ENCODE results near the gene POLD2.

The POLD2 gene

DNA sequence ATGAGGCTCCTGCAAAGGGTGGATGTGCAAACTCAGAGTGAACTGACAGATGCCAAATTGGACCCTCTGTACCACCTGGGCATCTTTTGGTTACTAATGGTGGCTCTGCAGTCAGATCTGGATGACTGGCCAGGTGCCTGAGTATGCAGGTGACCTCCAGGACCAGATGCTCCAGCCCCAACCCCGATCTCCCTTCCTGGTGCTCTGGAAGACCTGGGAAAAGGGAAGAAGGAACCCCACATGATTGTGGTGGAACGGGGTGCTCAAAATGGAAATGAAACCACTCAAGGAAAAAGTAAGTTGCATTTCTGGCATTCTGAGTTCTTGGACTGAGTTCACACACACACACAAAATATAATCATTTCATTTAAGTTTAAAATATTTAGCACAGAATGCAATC, 29.0 kb downstream of the POLD2 start:
- no peak overlapping the region for H3K27ac ChIP-seq
- TF ChIP-seq ZFX (IDR thresholded peaks at IDR 0.05), result no peak
- TF ChIP-seq CTCF (conservative IDR thresholded peaks at IDR 0.05), result no peak

GRCh38 chr7:44093102-44093641, 30.2 kb downstream of the POLD2 start:
- TF ChIP-seq CTCF (conservative IDR thresholded peaks at IDR 0.05), result no peak
- TF ChIP-seq ZFX (IDR thresholded peaks at IDR 0.05), result no peak
- no peak overlapping the region for H3K27ac ChIP-seq

DNA sequence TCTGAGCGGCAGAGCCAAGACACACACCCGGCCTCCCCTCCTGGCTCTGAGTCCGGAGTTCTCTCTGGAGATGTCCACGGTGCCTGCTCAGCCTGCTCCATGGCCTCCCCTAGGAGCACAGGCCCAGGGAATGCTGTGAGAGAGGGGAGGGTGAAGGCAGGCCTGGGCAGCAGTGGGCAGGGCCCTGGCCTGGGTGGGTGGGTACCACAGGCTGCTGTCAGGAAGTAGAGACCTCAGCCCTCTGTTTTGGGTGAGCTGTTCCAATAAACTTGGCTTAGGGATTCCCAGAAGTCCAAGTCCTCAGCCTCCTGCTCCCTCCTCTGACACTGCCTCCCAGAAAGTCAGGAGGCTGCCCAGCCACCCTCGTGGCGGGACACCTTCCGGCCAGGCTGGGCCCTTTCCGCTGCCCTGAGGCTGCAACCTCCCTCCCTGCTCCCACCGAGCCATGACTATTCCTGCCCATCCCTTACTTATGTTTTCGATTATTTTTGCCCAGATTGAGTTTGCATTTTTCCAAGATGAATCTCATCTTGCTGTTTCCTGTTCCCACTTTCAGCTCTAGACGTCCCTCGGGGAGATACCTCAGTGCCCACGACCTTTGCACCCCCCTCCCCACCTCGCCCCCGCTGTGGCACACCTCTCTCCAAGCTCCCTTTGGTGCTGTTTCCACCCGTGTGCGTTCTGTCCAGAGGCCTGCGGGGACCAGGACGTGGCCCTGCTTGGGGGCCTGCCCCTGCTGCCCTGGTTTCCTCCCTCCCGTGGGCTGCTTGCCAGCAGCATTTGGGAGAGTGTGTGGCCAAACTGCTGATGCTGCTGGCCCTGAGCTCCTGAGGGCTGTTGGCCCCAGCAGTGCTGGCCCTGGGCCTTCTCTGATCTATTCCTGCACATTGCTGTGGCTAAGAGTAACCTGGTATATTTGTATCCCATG, 35.2 kb downstream of the POLD2 start:
- no peak overlapping the region for H3K27ac ChIP-seq
- TF ChIP-seq CTCF (conservative IDR thresholded peaks at IDR 0.05), result no peak
- TF ChIP-seq ZFX (IDR thresholded peaks at IDR 0.05), result no peak

- TF ChIP-seq ZFX (IDR thresholded peaks at IDR 0.05), result no peak
- no peak for TF ChIP-seq CTCF (conservative IDR thresholded peaks at IDR 0.05)
- H3K27ac ChIP-seq, result no peak overlapping the region
Observed at GRCh38 chr7:44086627-44087026, 36.7 kb downstream of the POLD2 start.

- no peak for TF ChIP-seq CTCF (conservative IDR thresholded peaks at IDR 0.05)
- no peak overlapping the region for H3K27ac ChIP-seq
Observed at GRCh38 chr7:44085546-44085945, 37.8 kb downstream of the POLD2 start.

- no peak overlapping the region for H3K27ac ChIP-seq
- no peak for TF ChIP-seq CTCF (conservative IDR thresholded peaks at IDR 0.05)
- no peak for TF ChIP-seq ZFX (IDR thresholded peaks at IDR 0.05)
Observed at GRCh38 chr7:44084701-44085100, 38.6 kb downstream of the POLD2 start.

DNA sequence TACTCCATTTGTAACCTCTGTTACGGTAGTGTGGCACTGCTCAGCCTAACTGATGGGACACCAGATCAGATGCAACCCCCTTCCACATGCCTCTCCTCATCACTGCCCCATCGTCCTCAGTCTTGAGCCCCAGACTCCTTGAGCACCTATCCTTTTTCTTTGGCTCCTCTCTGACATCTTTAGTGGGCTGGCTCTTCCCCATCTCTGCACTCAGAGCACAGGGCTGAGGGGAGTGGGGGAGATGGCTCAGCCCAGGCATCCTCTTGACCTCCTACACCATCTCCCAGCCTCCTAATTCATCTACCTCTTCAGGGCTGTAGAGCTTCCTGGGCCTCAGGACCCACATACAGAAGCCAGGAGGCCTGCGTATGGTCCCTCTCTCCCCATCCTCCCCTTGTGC, 39.6 kb downstream of the POLD2 start:
- TF ChIP-seq ZFX (IDR thresholded peaks at IDR 0.05) (no peak), CTCF (conservative IDR thresholded peaks at IDR 0.05) (no peak)
- no peak overlapping the region for H3K27ac ChIP-seq

All from C4-2B (cell line).